Measurements from ENCODE around the gene DUSP14. TPM values are rescaled to one million over a fixed set of nuclear protein-coding genes. Genes with fewer than 3 reads are reported as not detected.
"Not testable (repeated sequence)": the region's sequence is repeated elsewhere in the genome, so short reads cannot be mapped to it uniquely, and the experiment has no call there.

The DUSP14 gene
- 4.3 TPM in 2 replicates for total RNA-seq

GRCh38 chr17:37489197-37490001 is at the start of gene DUSP14:
DUSP14 (plus strand) TSS chr17:37489891; CDS start chr17:37512273, 22,382 bp downstream.
- Mint-ChIP-seq H3K9me3 (no peaks in the 10 kb centered on the region), H3K27ac (peak within 1 kb of the TSS; percentile 82), H3K27me3 (no peaks in the 10 kb centered on the region), H3K4me1 (peaks cover 26% of the 10 kb centered on the region), H3K4me3 (peak within 1 kb of the TSS; percentile 95), H3K36me3 (ENCODE audit: low read depth) (peaks cover 4% of the 10 kb centered on the region)
- peak; percentile 79 for DNase-seq
- CTCF ChIA-PET, result no interaction called here
- intact Hi-C loops (cut with micrococcal nuclease), result loop anchor here (1.0 kb wide), 3 partner anchors 83 to 130 kb away; partner anchors contain the start of genes ACACA, SYNRG and TADA2A
- TF ChIP-seq, protein P1, sequence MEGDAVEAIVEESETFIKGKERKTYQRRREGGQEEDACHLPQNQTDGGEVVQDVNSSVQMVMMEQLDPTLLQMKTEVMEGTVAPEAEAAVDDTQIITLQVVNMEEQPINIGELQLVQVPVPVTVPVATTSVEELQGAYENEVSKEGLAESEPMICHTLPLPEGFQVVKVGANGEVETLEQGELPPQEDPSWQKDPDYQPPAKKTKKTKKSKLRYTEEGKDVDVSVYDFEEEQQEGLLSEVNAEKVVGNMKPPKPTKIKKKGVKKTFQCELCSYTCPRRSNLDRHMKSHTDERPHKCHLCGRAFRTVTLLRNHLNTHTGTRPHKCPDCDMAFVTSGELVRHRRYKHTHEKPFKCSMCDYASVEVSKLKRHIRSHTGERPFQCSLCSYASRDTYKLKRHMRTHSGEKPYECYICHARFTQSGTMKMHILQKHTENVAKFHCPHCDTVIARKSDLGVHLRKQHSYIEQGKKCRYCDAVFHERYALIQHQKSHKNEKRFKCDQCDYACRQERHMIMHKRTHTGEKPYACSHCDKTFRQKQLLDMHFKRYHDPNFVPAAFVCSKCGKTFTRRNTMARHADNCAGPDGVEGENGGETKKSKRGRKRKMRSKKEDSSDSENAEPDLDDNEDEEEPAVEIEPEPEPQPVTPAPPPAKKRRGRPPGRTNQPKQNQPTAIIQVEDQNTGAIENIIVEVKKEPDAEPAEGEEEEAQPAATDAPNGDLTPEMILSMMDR (IDR thresholded peaks at IDR 0.05), result no peak
- peak; percentile 82 for ATAC-seq (ENCODE audit: low read depth)
- POLR2A ChIA-PET, result no interaction called here

DNA sequence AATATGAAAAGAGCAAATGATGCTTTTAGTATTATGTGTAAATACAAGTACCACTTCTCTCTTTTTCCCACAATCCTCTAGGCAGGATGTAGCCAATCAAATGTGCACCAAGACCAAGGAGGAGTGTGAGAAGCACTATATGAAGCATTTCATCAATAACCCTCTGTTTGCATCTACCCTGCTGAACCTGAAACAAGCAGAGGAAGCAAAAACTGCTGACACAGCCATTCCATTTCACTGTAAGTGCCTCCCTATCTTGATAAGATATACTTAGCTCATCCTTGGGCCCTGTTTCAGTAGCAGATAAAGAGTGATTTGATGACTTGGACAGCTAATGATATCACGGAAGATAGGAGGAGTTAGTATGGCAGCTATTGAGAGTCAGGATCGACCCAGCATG is 49.3 kb upstream of the DUSP14 start:
- peaks cover 73% of the 10 kb centered on the region for H3K36me3 Mint-ChIP-seq (ENCODE audit: low read depth)
- DNase-seq (no peak), ATAC-seq (ENCODE audit: low read depth) (no peak)
- H3K27ac Mint-ChIP-seq, result no peak overlapping the region
- H3K4me1 Mint-ChIP-seq, result peaks cover 9% of the 10 kb centered on the region
- H3K9me3 Mint-ChIP-seq, result no peaks in the 10 kb centered on the region
- no peaks in the 10 kb centered on the region for H3K27me3 Mint-ChIP-seq
- ChIA-PET POLR2A (no interaction called here), CTCF (no interaction called here)
- H3K4me3 Mint-ChIP-seq, result no peak overlapping the region
- TF ChIP-seq, protein P1 (IDR thresholded peaks at IDR 0.05), result no peak
- intact Hi-C loops (cut with micrococcal nuclease), result no loop called here

DNA sequence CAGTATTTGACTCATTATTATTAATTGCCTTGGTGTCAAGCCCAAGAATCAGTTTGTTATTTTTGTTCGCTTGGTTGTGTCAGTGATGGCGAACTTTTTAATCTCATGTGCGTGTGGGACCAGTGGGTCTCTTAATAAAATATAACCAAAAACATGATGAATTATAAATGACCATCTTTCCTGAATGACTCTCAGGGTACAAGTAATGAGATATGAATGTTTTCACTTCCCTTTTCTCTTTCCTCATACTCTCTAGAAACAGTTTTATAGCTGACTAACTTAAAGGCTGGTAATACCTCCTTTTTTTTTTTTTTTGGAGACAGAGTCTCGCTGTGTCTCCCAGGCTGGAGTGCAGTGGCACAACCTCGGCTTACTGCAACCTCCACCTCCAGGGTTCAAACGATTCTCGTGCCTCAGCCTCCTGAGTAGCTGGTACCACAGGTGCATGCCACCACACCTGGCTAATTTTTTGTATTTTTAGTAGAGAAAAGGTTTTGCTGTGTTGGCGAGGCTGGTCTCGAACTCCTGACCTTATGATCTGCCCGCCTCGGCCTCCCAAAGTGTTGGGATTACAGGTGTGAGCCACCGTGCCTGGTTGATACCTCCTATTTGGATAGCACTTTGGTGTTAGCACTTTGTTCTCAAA is 48.2 kb upstream of the DUSP14 start:
- H3K9me3 Mint-ChIP-seq; intact Hi-C loops (cut with micrococcal nuclease); H3K4me1 Mint-ChIP-seq; H3K27ac Mint-ChIP-seq; CTCF ChIA-PET; H3K4me3 Mint-ChIP-seq; DNase-seq; H3K27me3 Mint-ChIP-seq: not testable (repeated sequence)
- peaks cover 69% of the 10 kb centered on the region for H3K36me3 Mint-ChIP-seq (ENCODE audit: low read depth)
- POLR2A ChIA-PET, result interaction anchor here (0.6 kb wide), 1 partner anchor 22 kb away, joined by 3 read pairs; no protein-coding TSS in a partner anchor
- peak; percentile 86 for ATAC-seq (ENCODE audit: low read depth)

- H3K4me1 Mint-ChIP-seq, result peaks cover 8% of the 10 kb centered on the region
- no peaks in the 10 kb centered on the region for H3K27me3 Mint-ChIP-seq
- DNase-seq, result no peak
- peaks cover 72% of the 10 kb centered on the region for H3K36me3 Mint-ChIP-seq (ENCODE audit: low read depth)
- H3K9me3 Mint-ChIP-seq, result no peaks in the 10 kb centered on the region
- no peak for ATAC-seq (ENCODE audit: low read depth)
- intact Hi-C loops (cut with micrococcal nuclease), result no loop called here
- POLR2A ChIA-PET, result no interaction called here
- CTCF ChIA-PET, result no interaction called here
- TF ChIP-seq, protein P1 (IDR thresholded peaks at IDR 0.05), result no peak
- no peak overlapping the region for H3K4me3 Mint-ChIP-seq
- no peak overlapping the region for H3K27ac Mint-ChIP-seq
Measured at GRCh38 chr17:37446027-37446426, 43.7 kb upstream of the DUSP14 start.

GRCh38 chr17:37447641-37448040 is 42.0 kb upstream of the DUSP14 start:
- H3K36me3 Mint-ChIP-seq (ENCODE audit: low read depth), result peaks cover 67% of the 10 kb centered on the region
- ChIA-PET CTCF (no interaction called here), POLR2A (no interaction called here)

More at GRCh38 chr17:37447641-37448040, 42.0 kb upstream of the DUSP14 start:
- Mint-ChIP-seq H3K4me1 (no peaks in the 10 kb centered on the region), H3K4me3 (no peak overlapping the region), H3K9me3 (no peaks in the 10 kb centered on the region), H3K27me3 (no peaks in the 10 kb centered on the region), H3K27ac (no peak overlapping the region)
- TF ChIP-seq, protein P1 (IDR thresholded peaks at IDR 0.05), result no peak
- no peak for ATAC-seq (ENCODE audit: low read depth)
- intact Hi-C loops (cut with micrococcal nuclease), result no loop called here
- DNase-seq, result no peak
